HUES64 (cell line): ENCODE results near the gene LDHB.
"Not testable (repeated sequence)": the region's sequence is repeated elsewhere in the genome, so short reads cannot be mapped to it uniquely, and the experiment has no call there.

Experiments
- H3K27ac ChIP-seq: 2 replicates; pipeline ENCODE4 v1.7.0; 2013; ENCODE audit warnings: low read depth, low read length, inconsistent platforms
- H3K27me3 ChIP-seq: 2 replicates; pipeline ENCODE4 v1.6.1; 2013; ENCODE audit warnings: mild to moderate bottlenecking, low read length; ENCODE audit not compliant: insufficient read depth
- H3K36me3 ChIP-seq: 2 replicates; pipeline ENCODE4 v1.6.1; 2013; ENCODE audit warnings: mild to moderate bottlenecking, low read length; ENCODE audit not compliant: insufficient read depth
- H3K4me1 ChIP-seq: 2 replicates; pipeline ENCODE4 v1.6.1; 2013; ENCODE audit warnings: mild to moderate bottlenecking, low read length, moderate library complexity; ENCODE audit not compliant: insufficient read depth
- H3K4me3 ChIP-seq: 2 replicates; pipeline ENCODE4 v1.5.1; 2013; ENCODE audit warnings: mild to moderate bottlenecking, low read length, moderate library complexity
- H3K9ac ChIP-seq: 2 replicates; pipeline ENCODE4 v1.6.1; 2013; ENCODE audit warnings: mild to moderate bottlenecking, low read depth, low read length
- H3K9me3 ChIP-seq: 2 replicates; pipeline ENCODE4 v1.6.1; 2013; ENCODE audit warnings: low read depth, low read length; ENCODE audit not compliant: insufficient read depth
- WGBS: fragments of 150-250, 120-280 bp; methylation state at CpG from one replicate; pipeline ENCODE4 v1.1.7; 2013; ENCODE audit warnings: missing lambda C conversion rate; 5-methylcytosine and 5-hydroxymethylcytosine counted together

LDHB gene

DNA sequence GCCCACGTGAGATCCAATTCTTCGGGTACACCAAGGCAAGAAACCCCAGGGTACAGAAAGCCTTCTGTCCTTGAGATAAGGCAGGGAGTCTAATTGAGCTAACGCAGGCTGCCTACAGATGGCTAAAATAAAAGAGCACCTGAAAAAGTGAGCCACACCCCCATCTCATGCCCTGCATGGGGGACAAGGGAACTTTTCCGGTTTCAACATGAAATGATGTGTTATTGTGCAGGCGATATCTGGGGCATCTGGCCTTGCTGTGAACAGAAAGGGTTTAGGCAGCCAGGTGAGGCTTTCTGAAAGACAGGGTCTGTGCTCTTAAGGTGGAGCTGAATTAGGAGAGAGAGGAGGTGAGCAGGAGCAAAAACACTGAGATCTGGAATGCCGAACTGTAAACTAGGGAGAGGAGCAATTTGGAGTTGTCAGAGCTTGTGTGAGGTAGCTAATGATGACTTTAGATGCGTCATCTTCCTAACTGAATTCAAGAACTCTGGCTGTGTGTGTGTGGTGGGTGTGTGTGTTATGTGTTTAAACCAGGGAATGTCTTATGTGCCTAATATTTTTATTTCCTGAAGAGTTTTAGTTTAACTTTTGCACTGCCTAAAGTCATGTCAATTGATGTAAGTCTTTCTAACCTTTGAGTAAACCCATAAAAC lies 20.1 kb upstream of the LDHB start:
- H3K9ac ChIP-seq, result no peak overlapping the region
- H3K27me3 ChIP-seq, result no peaks in the 10 kb centered on the region
- H3K4me1 ChIP-seq, result no peaks in the 10 kb centered on the region
- WGBS, result 90% methylated on average over 7 of the region's 7 CpGs
- no peak overlapping the region for H3K27ac ChIP-seq
- H3K9me3 ChIP-seq, result no peaks in the 10 kb centered on the region
- H3K4me3 ChIP-seq, result no peak overlapping the region
- H3K36me3 ChIP-seq, result no peaks in the 10 kb centered on the region

DNA sequence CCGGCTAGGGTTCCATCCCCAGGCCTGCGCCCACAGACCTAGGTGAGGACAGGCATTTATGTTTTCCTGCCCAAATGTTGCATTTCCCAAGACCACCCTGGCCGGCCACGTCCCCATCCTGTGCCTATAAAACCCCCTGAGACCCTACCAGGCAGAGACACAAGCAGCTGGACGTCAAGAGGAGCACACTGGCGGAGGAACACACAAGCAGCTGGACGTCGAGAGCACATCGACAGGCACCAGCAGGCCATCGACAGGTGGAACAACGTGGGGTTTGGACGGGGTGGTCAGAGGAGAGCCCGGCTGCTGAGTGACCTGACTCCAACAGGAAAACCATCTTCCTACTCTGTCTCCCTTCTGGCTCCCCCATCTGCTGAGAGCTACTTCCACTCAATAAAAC lies 19.6 kb upstream of the LDHB start:
- Histone ChIP-seq H3K9me3 (no peaks in the 10 kb centered on the region), H3K4me3 (no peak overlapping the region), H3K27me3 (no peaks in the 10 kb centered on the region), H3K9ac (no peak overlapping the region), H3K27ac (no peak overlapping the region), H3K4me1 (no peaks in the 10 kb centered on the region), H3K36me3 (no peaks in the 10 kb centered on the region)
- WGBS, result 94% methylated on average over 13 of the region's 13 CpGs

DNA sequence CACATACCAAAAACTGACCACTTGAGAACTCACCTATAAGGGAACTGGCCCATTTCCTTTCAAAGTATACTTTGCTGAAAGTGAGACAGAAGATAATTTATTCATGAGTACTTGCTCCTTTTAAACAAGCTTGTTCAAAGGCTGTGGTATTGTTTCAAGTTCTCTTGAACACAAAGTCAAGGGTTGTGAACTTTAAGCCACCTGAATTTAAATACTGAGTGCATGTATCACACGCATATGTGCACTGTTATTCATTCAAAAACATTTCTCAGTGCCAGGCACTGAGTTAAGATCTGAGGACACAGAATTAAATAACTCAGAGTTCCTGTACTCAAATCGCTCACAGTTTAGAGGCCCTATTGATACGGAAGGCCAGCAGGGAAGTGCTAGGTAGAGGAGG lies 19.1 kb upstream of the LDHB start:
- Histone ChIP-seq H3K9me3 (no peaks in the 10 kb centered on the region), H3K4me1 (no peaks in the 10 kb centered on the region), H3K4me3 (no peak overlapping the region), H3K27me3 (no peaks in the 10 kb centered on the region), H3K27ac (no peak overlapping the region), H3K36me3 (no peaks in the 10 kb centered on the region), H3K9ac (no peak overlapping the region)
- WGBS, result 92% methylated on average over 3 of the region's 3 CpGs

DNA sequence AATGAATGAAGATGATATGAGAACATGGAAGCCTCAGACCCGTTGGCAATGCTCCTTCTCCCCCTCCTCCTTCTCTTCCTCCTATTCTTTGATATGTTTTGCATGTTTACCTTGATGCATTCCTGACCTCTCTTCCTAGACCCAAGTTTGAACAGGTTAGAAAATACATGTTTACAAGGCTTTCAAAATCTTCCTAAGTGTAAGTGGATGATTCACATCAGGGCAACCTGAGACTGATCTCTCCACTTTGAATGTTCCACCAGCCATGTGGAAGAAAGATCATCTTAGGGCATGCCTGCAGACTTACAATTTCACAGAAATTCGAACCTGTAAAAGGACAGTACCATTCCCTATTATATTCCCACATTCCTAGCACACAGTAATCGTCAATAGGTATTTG lies 18.0 kb upstream of the LDHB start:
- 93% methylated on average over 1 of the region's 3 CpGs for WGBS
- H3K9ac ChIP-seq, result no peak overlapping the region
- H3K4me3 ChIP-seq, result no peak overlapping the region
- H3K9me3 ChIP-seq, result no peaks in the 10 kb centered on the region
- H3K4me1 ChIP-seq, result no peaks in the 10 kb centered on the region
- no peaks in the 10 kb centered on the region for H3K36me3 ChIP-seq
- H3K27ac ChIP-seq, result no peak overlapping the region
- H3K27me3 ChIP-seq, result no peaks in the 10 kb centered on the region

DNA sequence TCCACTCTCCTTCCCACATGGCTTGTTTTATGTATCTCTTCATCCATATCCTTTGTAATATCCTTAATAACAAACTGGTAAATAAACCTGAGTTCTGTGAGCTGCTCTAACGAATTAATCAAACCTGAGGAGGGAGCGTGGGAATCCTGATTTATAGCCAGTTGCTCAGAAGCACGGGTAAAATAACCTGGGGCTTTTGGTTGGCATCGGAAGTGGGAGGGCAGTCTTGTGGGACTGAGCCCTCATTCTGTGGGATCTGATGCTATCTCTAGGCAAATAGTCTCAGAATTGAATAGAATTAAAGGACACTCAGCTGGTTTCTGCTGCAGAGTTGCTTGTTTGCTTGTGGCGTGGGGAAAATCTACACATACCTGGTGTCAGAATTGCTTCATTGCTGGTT lies 17.5 kb upstream of the LDHB start:
- H3K4me1 ChIP-seq, result no peaks in the 10 kb centered on the region
- no peak overlapping the region for H3K27ac ChIP-seq
- no peaks in the 10 kb centered on the region for H3K27me3 ChIP-seq
- H3K36me3 ChIP-seq, result no peaks in the 10 kb centered on the region
- H3K9ac ChIP-seq, result no peak overlapping the region
- H3K4me3 ChIP-seq, result no peak overlapping the region
- H3K9me3 ChIP-seq, result no peaks in the 10 kb centered on the region
- WGBS, result 93% methylated on average over 5 of the region's 5 CpGs

DNA sequence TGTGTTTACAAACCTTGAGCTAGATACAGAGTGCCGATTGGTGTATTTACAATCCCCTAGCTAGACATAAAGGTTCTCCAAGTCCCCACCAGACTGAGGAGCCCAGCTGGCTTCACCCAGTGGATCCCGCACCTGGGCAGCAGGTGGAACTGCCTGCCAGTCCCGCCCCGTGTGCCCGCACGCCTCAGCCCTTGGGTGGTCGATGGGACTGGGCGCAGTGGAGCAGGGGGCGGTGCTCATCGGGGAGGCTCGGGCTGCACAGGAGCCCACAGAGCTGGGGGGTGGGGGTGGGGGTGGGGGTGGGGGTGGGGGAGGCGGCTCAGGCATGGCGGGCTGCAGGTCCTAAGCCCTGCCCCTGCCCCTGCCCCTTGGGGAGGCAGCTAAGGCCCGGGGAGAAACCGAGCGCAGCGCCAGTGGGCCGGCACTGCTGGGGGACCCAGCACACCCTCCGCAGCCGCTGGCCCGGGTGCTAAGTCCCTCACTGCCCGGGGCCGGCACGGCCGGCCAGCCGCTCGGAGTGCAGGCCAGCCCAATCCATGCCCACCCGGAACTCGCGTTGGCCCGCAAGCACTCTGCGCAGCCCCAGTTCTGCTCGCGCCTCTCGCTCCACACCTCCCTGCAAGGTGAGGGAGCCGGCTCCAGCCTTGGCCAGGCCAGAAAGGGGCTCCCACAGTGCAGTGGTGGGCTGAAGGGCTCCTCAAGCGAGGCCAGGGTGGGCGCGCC lies 16.3 kb upstream of the LDHB start:
- not testable (repeated sequence) for H3K4me3 ChIP-seq, H3K4me1 ChIP-seq, H3K9me3 ChIP-seq, H3K9ac ChIP-seq, H3K36me3 ChIP-seq, H3K27me3 ChIP-seq, H3K27ac ChIP-seq
- WGBS, result 96% methylated on average over 34 of the region's 39 CpGs

DNA sequence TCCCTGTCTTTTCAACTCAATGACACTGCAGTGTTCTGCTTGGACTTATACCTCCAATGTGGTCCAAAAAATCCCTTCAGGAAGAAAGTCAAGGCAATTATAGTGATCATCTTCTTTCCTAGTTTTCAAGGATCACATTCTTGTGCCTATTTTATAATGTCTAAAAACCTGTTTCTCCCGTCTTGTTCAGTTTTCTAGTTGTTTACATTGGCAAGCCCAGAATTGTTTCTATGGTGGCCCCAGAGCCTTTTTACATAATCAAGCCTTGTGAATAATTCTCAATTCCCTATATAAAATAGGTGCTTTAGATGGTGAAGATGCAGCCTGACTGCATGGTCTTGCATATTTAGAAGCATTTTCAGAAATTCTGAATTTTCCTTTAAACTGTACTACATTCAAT lies 14.5 kb upstream of the LDHB start:
- Histone ChIP-seq H3K27ac (no peak overlapping the region), H3K4me1 (no peaks in the 10 kb centered on the region), H3K9me3 (no peaks in the 10 kb centered on the region), H3K9ac (no peak overlapping the region), H3K36me3 (no peaks in the 10 kb centered on the region), H3K4me3 (no peak overlapping the region), H3K27me3 (no peaks in the 10 kb centered on the region)
- 93% methylated on average over 1 of the region's 1 CpG for WGBS

DNA sequence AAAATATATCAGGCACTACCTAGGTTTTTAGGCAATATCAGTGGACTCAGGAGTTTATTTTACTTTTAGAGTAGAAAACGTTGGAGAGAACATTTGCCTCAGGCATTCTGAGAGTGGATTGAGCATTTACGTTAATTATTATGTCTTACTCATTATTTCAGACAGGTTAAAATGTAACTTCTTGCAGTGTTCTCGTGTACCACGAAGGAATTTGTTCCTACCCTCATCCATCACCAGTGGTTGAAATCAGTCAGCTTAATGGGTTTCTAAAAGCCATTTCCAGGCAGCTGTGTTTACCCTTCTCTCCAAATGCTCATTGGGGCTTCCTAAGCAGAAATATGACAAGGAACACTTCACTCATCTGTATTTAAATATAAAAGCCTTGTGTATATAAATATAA lies 9.1 kb upstream of the LDHB start:
- no peaks in the 10 kb centered on the region for H3K4me1 ChIP-seq
- H3K4me3 ChIP-seq, result no peak overlapping the region
- H3K9ac ChIP-seq, result no peak overlapping the region
- H3K27me3 ChIP-seq, result no peaks in the 10 kb centered on the region
- H3K36me3 ChIP-seq, result no peaks in the 10 kb centered on the region
- WGBS, result 86% methylated on average over 3 of the region's 4 CpGs
- H3K27ac ChIP-seq, result no peak overlapping the region
- H3K9me3 ChIP-seq, result no peaks in the 10 kb centered on the region

DNA sequence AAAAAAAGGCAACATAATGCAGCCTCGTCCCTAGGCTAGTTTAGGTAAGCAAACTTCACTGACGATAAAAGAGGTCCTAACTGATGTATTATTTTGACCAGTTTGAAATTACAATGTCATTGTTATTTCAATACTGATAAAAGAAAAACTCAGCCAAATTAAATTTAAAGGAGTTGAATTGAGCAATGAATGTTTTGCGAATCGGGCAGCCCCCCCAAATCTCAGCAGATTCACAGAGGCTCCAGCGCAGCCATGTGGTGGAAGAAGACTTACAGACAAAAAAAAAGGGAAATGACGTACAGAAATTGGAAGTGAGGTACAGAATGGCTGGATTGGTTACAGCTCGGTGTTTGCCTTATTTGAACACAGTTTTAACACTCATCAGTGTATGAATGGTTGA lies 8.2 kb upstream of the LDHB start:
- Histone ChIP-seq H3K27me3 (no peaks in the 10 kb centered on the region), H3K27ac (no peak overlapping the region), H3K9ac (no peak overlapping the region), H3K4me1 (no peaks in the 10 kb centered on the region), H3K36me3 (no peaks in the 10 kb centered on the region), H3K9me3 (no peaks in the 10 kb centered on the region), H3K4me3 (no peak overlapping the region)
- WGBS, result 96% methylated on average over 5 of the region's 7 CpGs

DNA sequence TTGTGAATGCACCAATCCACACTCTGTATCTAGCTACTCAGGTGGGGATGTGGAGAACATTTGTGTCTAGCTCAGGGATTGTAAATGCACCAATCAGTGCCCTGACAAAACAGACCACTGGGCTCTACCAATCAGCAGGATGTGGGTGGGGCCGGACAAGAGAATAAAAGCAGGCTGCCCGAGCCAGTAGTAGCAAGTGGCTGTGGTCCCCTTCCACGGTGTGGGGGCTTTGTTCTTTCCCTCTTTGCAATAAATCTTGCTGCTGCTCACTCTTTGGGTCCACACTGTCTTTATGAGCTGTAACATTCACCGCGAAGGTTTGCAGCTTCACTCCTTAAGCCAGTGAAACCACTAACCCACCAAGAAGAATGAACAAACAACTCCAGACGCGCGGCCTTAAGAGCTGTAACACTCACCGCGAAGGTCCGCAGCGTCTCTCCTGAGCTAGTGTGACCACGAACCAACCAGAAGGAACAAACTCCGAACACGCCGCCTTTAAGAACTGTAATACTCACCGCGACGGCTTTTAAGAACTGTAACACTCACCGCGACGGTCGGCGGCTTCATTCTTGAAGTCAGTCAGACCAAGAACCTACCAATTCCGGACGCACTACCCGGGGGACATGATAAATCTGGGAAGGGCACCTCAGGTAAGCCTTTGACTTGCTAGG lies 4.6 kb upstream of the LDHB start:
- Histone ChIP-seq H3K36me3 (no peaks in the 10 kb centered on the region), H3K9ac (no peak overlapping the region), H3K27me3 (no peaks in the 10 kb centered on the region), H3K4me3 (no peak overlapping the region), H3K9me3 (no peaks in the 10 kb centered on the region), H3K4me1 (no peaks in the 10 kb centered on the region), H3K27ac (no peak overlapping the region)
- 97% methylated on average over 27 of the region's 27 CpGs for WGBS

DNA sequence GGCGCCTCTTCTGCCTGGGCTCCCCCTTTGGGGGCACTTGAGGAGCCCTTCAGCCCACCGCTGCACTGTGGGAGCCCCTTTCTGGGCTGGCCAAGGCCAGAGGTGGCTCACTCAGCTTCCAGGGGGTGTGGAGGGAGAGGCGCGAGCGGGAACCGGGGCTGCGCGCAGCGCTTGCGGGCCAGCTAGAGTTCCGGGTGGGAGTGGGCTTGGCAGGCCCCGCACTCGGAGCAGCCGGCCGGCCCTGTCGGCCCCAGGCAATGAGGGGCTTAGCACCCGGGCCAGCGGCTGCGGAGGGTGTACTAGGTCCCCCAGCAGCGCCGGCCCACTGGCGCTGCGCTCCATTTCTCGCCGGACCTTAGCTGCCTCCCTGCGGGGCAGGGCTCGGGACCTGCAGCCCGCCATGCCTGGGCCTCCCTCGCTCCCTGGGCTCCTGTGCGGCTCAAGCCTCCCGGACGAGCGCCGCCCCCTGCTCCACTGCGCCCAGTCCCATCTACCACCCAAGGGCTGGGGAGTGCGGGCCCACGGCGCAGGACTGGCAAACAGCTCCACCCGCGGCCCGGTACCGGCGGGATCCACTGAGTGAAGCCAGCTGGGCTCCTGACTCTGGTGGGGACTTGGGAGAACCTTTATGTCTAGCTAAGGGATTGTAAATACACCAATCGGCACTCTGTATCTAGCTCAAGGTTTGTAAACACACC lies 3.9 kb upstream of the LDHB start:
- not testable (repeated sequence) for H3K4me3 ChIP-seq, H3K9ac ChIP-seq, H3K36me3 ChIP-seq, H3K27me3 ChIP-seq, H3K4me1 ChIP-seq, H3K9me3 ChIP-seq, H3K27ac ChIP-seq
- WGBS, result 96% methylated on average over 44 of the region's 44 CpGs
